KG1 (cell line): ENCODE data around the gene TGFB1.

Experiments
- DNase-seq: peaks from one replicate; lab custom pipeline; 2025; lab: John Stamatoyannopoulos, UW

Gene TGFB1

DNA sequence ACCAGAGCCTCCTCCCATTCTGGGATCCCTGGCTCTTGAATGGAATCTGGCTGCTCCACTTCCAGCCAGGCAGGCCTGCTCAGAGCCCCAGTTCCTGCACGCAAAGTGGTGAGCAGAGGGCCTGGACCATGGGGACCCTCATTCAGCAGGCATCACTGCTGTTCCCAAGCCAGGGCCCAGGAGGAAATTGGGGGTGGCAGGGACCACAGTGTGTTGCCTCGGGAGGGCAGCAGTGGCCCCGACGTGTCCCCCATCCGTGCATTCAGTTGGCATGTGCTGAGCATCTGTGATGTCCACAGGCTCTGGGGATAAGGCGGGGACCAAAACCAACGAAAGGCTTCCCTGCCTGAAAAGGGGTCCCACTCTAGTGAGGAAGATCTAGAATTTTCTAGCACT lies 32.5 kb downstream of the TGFB1 start:
- DNase-seq, result no peak

GRCh38 chr19:41320568-41320967 lies 33.2 kb downstream of the TGFB1 start:
- no peak for DNase-seq

DNA sequence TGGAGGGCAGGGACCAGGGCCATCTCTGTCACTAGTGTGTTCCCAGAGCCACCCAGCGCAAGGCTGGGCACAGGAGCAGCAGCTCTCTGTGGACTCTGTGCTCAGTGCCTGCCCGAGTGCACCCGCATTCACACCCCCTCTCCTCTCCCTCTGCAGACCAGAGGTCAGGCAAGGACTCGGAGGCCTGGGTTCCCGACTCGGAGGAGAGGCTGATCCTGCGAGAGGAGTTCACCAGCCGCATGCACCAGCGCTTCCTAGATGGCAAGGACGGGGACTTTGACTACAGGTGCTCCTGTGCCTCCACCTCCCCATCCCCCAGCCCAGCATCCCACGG lies 33.6 kb downstream of the TGFB1 start:
- DNase-seq, result no peak

- no peak for DNase-seq
Measured at GRCh38 chr19:41319500-41320184, 34.1 kb downstream of the TGFB1 start.

DNA sequence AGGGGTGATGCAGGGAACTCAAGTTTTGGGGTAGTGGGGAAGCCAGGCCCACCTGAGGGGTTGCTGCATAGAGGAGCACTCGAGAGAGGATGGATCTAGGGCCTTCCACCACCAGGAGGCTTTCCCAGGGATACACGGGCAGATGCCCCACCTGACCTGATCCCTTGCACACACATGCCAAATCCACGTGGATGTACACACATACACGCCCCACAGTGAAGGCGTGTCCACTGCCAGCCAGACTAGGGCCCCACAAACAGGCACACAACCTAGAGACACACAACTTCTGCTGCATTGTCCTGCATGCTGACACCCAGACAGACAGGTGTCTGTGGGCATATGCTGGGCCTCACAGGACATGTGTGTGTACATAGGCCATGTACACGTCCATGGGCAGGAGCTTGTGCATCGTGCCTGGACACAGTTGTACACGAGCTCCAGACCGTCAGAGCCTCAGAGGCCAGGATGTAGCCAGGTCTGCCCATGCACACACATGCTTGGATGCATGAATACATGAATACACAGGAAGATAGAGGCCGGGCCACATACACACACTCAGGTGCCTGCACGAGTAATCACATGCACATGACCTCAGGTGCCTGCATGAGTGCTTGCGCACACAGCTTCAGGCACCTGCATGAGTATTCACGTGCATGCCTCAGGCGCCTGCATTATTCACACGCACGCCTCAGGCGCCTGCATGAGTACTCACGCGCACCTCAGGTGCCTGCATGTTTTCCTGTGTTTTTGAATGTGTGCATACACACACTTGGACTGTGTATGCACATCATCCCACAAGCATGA lies 34.8 kb downstream of the TGFB1 start:
- no peak for DNase-seq

DNA sequence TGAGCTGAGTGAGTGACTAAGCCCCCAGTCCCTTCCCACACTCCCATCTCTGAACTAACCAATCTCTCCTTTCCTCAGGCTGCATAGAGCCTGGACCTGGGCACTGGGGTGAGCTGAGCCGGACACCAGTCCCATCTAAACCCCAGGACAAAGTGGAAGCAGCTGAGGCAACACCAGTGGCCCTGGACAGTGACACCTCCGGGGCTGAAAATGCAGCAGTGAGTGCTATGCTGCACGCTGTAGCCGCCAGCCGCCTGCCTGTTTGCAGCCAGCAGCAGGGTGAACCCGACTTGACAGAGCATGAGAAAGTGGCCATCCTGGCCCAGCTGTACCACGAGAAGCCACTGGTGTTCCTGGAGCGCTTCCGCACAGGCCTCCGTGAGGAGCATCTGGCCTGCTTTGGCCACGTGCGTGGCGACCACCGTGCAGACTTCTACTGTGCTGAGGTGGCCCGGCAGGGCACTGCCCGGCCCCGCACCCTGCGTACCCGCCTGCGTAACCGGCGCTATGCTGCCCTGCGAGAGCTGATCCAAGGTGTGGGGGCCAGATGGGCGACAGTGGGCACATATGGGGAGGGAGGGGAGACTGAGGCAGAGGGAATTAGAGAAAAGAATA lies 37.3 kb downstream of the TGFB1 start:
- no peak for DNase-seq

- DNase-seq, result no peak
Measured at GRCh38 chr19:41311613-41312012, 42.1 kb downstream of the TGFB1 start.

GRCh38 chr19:41311072-41311471 lies 42.6 kb downstream of the TGFB1 start:
- DNase-seq, result no peak

DNA sequence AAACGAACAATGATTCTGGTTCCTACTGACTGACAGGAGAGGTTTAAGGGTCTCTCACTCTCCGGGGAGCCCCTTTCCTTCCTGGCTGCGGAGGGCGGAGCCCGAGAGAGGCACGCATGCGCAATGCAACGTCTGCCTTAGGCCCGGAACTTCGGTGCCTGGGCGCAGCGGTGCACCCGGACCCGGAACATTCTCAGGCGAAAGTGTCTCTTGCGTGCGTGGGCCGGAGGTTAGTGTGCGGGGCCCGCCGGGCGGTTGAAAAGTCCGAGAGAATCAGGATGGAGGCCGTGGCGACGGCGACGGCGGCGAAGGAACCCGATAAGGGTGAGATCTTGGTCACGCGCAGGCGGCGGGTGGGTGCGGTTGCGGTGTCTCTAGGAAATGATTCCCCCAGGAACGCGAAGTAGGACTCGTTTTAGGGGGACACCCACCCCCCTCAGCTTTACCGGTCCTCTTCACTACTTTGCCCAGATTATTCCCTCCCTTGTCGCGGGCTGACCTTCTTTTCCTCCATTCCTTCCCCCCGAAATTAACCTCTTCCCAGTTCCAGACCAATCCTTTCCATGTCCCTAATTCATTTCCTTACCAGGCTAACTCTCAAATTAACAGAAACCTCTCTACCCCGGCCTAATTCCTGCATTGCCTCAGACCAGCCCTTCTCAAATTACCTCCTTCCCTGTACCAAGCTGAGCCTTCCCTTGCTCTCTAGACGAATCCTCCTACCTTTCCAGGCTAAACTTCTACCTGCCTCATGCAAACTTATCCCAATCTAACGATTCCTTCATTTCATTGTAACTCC lies 43.5 kb downstream of the TGFB1 start, which contains the start of gene CCDC97:
Gene CCDC97, plus strand, starts transcription at position 140 of the 799 bp plus-strand sequence. Its CDS starts 139 bp downstream, at position 279.
- peak; percentile 81 for DNase-seq

DNA sequence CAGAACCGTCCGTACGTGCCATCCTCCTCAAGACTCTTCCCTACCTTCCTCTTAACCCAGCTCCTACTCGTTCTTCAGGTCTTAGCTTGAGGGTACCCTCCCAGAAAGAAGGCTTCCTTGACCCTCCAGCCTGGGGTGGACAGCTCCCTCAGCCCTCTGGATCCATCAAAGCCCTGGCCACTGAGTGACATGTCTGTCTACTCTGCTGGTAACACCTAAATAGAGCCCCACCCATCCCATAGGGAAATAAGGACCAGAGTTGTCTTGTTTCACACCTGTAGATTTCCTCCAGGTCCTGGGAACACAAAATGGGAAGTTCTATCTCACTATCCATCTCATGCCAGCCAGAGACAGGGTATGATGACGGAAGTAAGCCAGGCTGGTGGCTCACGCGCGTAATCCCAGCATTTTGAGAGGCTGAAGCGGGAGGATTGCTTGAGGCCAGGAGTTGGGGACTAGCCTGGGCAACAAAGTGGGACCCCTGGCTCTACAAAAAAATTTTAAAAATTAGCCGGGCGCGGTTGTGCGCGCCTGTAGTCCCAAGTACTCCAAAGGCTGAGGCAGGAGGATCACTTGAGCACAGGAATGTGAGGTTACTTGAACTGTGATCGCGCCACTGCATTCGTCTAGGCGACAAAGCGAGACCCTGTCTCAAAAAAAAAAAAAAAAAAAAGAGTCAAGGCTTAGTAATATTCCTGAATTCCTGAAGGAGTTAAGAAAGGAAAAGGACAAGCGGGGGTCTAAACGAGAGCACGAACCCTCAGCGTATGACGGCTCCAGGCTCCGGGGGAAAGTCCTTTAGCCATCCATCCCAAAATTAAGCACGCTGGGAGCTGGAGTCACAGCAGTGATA lies 44.3 kb downstream of the TGFB1 start:
- DNase-seq, result no peak

- DNase-seq, result peak; percentile 72
Measured at GRCh38 chr19:41308450-41309179, 45.1 kb downstream of the TGFB1 start.

DNA sequence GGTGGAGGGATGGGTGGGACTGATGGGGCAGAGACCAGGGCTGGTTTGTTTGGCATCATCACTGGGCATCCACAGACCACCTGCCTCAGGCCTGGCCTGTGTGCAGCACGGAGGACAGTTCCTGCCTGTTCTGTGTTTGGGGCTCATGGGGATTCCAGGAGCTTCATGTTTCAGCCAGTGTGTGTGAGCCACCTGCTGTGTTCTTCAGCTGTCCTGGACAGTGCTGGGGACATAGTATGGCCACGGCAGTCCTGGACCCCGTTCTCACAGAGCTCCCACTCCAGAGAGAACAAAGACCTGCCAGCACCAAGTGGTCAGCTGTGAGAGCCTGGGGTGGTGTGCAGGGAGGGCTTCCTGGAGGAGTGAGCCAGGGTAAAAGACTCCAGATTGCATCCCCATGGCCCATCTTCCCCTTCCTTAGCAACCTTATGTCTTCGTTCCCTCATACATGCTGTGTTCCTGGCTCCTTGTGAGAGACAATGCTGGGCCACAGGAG lies 45.7 kb downstream of the TGFB1 start:
- no peak for DNase-seq

GRCh38 chr19:41307090-41307875 lies 46.4 kb downstream of the TGFB1 start:
- DNase-seq, result no peak

DNA sequence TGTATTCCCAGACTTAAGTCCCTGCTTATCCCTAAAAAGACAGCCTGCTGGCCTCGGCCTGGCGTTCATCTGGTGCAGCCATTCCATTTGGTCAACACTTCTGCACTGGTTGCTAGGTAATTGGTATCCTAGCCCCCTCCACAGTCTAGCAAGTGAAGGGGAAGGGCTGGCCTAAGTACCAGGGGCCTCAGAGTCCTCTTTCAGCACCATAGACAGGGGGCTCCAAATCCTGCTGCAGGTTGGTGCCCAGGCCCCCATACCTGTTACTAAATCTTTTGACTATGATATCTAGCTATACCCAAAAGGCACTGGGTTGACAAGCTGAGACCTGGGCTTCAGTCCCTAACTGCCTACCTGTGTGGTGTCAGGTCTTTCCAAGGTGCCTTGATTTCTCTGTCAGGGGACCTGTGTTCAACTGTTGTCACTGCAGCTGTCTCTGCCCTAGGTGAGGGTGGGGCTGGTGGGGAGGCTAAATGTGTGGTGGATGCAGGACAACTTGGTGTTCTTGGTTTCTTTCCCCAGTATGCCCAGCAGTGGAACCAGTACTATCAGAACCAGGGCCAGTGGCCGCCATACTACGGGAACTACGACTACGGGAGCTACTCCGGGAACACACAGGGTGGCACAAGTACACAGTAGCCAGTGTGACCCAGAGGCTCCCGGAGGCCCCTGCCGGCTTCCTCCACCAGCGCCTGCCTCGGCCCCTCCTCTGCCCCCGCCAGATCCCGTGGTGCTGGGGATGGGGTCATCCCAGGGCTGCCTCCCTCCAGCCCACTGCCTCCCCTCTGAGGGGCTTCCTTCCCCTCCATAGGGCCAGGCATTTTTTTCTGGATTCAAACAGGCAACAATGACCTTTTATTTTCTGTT lies 47.6 kb downstream of the TGFB1 start:
- no peak for DNase-seq

GRCh38 chr19:41304706-41305483 lies 48.8 kb downstream of the TGFB1 start:
- no peak for DNase-seq

- DNase-seq, result no peak
Measured at GRCh38 chr19:41303954-41304353, 49.8 kb downstream of the TGFB1 start.

DNA sequence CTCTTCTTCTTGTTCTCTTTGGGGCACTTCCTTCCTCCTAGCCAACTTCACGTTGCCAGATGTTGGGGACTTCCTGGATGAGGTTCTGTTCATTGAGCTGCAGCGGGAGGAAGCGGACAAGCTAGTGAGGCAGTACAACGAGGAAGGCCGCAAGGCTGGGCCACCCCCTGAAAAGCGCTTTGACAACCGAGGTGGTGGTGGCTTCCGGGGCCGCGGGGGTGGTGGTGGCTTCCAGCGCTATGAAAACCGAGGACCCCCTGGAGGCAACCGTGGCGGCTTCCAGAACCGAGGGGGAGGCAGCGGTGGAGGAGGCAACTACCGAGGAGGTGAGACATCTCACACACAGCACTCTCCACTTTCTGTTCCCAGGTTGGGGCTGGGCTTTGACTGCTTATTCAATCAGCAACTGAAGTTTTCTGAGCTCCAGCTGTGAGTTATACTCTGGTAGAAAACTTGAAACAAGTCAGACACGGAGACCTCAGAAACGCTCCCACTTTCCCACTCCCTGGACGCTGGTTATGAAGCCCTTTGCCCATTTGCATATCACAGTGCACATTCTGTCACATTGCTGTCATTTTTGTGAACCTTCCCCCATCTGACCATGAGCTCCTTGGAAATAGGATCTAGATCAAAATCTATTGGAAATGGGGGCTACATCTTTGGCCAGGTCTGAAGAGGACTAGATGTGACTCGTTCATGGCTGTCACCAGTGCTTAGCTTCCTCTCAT lies 50.9 kb downstream of the TGFB1 start:
- no peak for DNase-seq
